HG02981 (cell line): Measurements from ENCODE around the gene MAPKAPK3.

Source experiments
- ATAC-seq: cut with Tn5 transposase; IDR thresholded peaks from one replicate; pipeline ENCODE4 v1.9.1; 2021; ENCODE audit warnings: mild to moderate bottlenecking, moderate library complexity; ENCODE audit not compliant: unreplicated experiment

MAPKAPK3 gene

GRCh38 chr3:50587373-50587772, 29.6 kb upstream of the MAPKAPK3 start:
- ATAC-seq, result no peak

GRCh38 chr3:50587806-50588758, 28.9 kb upstream of the MAPKAPK3 start:
- ATAC-seq, result no peak

- no peak for ATAC-seq
These were observed 28.1 kb upstream of the MAPKAPK3 start for GRCh38 chr3:50588759-50589433.

GRCh38 chr3:50591196-50591741, 25.7 kb upstream of the MAPKAPK3 start:
- no peak for ATAC-seq

DNA sequence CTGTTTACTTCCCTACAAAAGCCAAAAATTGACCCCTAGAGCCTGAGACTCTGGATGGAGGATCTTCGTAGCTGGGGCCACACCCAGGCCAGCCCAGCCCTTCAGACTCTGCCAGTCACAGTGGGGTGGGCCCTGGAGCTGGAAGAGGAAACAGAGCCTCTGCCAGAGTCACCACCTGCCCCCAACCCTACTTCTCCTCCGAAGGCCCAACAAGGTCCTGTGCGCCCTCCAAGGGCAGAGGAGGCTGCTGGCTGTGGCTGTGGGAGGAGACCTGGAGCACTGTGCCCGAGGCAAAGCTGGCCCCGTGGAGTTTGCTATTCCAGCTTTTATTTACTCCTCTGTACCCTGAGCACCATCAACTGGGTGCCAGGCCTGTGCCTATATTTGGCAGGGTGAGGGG, 24.4 kb upstream of the MAPKAPK3 start:
- no peak for ATAC-seq

DNA sequence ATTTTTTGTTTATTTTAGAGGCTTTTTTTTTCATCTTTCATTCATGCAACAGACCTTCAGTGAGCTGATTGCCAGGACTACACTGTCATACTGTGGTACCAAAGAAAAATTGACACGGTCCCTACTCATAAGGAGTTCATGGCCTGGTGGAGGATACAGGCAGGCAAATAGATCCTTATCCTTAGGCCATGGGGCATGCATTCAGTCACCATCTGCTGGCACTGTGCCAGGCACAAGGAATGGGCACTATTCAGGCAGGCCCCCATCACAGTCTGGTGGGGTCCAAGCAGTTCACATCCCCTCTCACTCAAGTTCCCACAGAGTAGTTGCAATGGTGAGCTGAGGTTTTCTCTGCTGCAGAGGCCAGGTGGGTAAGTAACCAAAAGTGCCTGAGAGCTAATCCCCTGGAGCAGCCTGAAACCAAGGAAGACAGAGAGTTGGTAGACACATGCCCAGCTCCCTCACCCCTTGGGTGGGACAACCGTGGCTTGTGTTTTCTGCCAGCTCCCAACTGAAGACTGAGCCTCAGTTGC, 22.6 kb upstream of the MAPKAPK3 start:
- ATAC-seq, result no peak

DNA sequence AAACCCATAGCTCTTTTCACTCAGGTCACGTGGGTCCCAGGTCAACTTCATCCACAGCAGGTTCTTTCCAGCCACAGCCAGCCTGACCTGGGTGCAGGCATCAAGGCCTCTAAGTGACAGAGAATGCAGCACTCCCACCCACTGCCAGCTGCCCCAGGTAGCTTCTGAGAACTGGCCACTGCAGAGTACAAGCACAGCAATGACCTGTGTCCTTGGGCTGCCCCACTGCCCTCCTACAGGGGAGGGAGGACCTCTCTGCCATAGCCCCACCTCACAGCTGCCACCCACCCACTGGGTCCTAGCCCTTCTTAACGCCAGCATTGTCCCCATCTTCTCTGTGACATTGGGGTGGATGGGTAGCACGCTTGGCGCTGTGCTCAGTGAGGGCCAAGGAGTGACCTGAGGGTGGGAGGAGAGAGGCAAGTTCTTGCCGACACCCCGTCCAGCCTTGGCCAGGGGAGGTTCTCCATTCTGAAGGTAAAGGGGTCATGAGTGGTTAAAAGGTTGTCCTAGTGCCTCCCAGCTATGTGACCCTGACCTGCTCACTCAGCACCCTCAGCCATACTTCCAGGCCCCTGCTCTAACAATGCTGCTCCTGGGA, 17.7 kb upstream of the MAPKAPK3 start:
- no peak for ATAC-seq

GRCh38 chr3:50599716-50600118, 17.2 kb upstream of the MAPKAPK3 start:
- ATAC-seq, result no peak

DNA sequence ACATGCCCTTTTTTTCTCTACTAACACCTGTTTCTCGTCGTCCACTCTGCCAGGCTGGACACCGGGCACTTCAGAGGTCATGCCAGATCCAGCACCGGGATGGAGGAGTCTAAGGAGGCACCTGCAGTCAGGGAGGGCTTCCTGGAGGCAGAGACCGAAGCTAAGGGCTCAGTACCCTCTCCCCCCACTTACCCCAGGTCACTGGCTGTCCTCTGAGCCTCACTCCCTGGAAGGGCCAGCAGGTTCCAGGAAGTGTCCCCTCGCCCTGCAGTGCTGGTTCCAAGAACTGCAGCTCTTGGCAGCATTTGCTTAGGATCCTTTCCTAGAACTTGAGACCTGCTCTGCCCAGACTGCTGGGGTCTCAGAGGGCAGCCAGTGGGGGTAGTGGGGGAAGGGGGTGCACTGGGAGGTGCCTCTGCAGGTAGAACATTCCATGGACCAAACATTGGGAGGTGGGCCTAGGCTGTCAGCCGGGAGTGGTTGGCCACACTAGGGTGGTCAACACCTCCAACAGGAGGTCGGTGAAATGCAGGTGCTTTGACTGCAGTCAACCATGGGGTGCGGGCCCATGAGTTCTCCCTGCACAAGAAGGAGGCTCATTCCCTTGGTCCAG, 16.7 kb upstream of the MAPKAPK3 start:
- no peak for ATAC-seq

- ATAC-seq, result peak; percentile 56
These were observed 15.9 kb upstream of the MAPKAPK3 start for GRCh38 chr3:50600841-50601591.

DNA sequence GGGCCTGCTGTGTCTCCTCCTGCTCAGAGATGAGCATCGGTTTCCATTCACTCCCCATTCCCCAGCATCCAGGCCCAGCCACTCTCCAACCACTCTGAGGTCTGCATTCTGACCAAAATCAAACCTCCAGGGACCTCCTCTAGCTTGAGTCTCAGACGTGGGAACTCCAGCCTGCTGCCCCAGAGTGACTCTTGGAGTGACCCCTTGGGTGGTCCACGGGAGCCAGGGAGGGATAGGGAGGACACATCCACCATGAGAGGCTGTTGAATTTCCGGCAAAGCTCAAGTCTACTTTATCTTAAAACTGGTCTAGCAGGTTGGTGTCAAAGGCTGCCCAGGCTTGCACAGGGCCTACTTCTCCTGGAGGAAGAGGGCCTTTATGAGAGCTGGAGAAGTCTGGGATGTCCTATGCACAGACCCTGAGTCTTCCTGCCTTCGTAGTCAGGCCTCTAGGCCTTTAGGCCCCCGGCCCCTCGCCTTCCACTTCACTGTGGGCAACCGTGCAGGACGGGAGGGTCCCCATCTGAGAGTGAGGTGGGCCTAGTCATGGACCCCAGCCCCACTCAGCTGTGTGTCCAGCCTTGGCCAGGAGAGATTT, 14.3 kb upstream of the MAPKAPK3 start:
- no peak for ATAC-seq

DNA sequence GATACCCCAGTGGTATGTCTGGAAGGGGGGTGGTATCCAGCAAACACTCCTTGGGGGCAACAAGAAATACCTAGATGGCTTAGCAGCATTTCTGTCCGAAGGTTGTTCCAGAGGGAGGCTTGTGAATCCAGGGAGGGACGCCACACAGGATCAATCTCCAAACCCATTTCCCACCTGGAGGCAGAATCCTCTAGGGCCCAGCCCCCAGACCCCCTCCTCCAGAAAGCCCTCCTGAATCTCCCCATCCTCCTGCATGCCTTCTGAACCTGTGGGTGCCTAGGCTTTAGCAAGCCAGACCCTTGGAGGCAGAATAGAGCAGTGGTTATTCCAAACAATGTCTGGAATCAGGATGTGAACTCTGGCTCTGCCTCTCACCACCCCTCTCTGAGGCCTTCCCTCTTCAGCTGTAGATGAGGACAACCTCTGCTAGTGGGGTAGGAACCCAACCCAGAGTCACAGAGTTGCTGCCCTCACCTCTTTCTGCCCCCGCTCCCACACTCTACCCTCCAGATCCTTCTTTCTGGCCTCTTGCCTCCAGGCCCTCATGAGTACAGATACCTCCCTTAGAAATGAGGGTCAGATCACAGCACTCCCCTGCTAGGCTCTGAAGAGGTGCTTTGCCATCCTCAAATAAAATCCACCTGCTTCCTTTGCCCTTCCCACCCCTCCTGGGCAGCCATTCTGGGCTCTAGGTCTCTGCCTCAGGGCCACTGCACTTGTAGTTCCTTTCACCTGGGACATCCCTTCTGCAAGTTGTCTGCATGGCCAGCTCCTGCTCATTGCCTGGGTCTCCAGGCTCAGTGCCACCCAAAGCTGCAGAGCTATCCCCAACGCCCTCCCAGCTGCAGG, 13.5 kb upstream of the MAPKAPK3 start:
- no peak for ATAC-seq

- ATAC-seq, result no peak
These were observed 12.8 kb upstream of the MAPKAPK3 start for GRCh38 chr3:50604110-50604621.

DNA sequence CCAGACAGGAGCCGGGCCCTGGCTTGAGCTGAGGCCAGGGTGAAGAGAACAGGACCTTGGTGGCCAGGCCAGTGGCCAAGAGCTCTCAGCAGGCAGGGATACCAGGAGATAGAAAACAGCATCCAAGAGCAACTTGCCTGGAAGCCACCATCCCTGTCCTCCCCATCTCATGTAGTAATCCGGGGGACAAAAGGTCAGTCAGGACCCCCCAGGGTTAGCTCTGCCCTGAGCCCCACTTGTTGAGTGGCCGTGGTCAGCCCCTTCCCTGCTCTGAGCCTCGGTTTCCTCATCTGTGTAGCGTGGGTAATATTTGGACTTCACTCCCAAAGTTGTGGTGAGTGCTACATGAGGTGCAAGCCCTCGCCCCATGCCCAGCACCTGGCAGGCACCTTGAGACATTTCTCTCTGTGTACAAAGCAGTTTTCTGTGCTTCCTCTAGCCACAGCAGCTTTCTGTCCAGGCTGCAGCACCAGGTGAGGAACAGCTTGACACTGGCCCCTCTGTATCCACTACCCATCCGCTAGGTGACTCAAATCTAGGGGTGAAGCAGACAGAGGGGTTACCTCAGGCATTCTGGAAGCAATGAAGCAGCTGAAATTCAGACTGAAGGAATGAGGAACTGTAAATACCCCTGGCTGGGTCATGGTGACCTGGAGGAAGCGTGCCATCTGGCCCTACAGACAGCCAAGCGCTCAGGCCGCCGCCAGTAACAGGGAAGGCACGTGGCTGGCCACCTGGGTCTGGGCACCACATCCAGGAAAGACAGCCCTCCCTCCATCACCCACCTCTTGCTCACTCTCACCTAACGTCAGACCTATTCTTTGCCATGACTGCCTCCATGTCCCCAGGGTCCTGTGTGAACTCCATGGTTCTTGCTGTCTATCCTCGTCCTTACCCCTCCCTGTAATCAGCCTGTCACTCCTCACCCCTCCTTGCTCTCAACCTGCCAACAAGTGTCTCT, 12.0 kb upstream of the MAPKAPK3 start:
- no peak for ATAC-seq

DNA sequence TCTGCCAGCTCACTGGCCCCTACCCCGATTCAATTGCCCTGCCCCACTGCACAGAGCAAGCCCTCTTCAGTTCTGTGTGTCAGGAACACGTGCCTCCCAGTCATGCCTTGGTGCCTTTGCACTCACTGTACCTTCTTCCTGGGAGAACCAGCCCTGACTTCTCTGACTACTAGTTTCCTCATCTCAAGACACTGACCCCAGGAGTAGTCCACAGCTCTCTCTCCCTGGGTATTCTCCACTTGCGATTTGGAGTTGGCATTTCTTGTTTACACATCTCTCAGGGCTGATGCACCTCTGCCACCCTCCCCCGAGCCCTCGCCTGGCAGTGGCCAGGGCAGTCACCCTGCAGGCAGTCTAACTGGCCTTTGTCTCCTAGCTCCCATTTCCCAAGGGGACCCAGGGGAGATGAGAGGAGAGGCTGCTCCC, 11.0 kb upstream of the MAPKAPK3 start:
- ATAC-seq, result no peak

DNA sequence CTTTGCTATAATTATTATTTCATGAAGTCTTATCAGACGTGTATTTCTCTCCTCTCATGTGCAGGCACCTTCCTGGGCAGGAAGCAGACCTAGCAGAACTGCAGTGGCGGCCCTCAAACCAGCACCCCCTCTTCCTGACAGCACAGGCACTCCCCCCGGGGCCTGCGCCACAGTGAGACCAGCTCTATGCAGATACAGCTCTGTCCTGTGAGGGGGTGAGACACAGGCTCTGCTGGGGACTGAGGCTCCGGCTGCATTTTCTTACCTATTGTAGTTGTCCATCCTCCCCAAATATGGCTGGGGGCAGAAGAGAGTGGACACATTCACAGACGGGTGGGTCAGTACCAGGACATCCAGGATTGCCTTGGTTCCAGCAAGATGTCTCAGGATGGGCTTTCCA, 10.4 kb upstream of the MAPKAPK3 start:
- ATAC-seq, result no peak
